B cell (primary cell): ENCODE results near the gene PC. TPM values are rescaled to one million over a fixed set of nuclear protein-coding genes. Genes with fewer than 3 reads are reported as not detected.

Experiments used
- ATAC-seq: fragments of 200-7000 bp; cut with Tn5 transposase; one replicate; pipeline ENCODE4 v1.10.0; 2021; ENCODE audit warnings: low read depth, mild to moderate bottlenecking, moderate number of reproducible peaks, moderate library complexity
- CTCF ChIA-PET: fragments of 350-600 bp; sonication (Branson Sonifier 250); formaldehyde crosslinking; loops from one replicate; lab custom pipeline; 2021; ENCODE audit warnings: antibody characterized with exemption, inconsistent platforms; lab: Charles Lee
- POLR2A ChIA-PET: fragments of 350-600 bp; sonication (Branson Sonifier 250); formaldehyde crosslinking; loops from one replicate; lab custom pipeline; 2021; ENCODE audit warnings: antibody characterized with exemption; lab: Charles Lee
- DNase-seq: peaks from one replicate; pipeline ENCODE4 v3.0.0; 2013
- H2AFZ ChIP-seq: 2 replicates; pipeline ENCODE4 v1.6.1; 2012; ENCODE audit warnings: mild to moderate bottlenecking, low read depth, low read length; ENCODE audit not compliant: insufficient read depth, poor library complexity, severe bottlenecking
- H3K27ac ChIP-seq, 2 donors: 1 replicate in 1 of 2; 2 replicates in 1 of 2; pipeline ENCODE4 v1.5.1; 2012 to 2013; ENCODE audit warnings: low read length in 2 of 2, mild to moderate bottlenecking in 2 of 2, moderate library complexity in 1 of 2
- H3K27me3 ChIP-seq, 4 experiments: fragments of 200-600 bp in 1 of 4; sonication (generic) in 1 of 4; replicated peaks in 1 of 4; 1 replicate in 2 of 4; 2 replicates in 2 of 4; pipeline versions ENCODE4 v1.6.1 to v1.7.0; 2013 to 2016; ENCODE audit warnings: low read length in 3 of 4, mild to moderate bottlenecking in 2 of 4, mixed read lengths in 1 of 4, moderate library complexity in 1 of 4; ENCODE audit not compliant: insufficient read depth in 4 of 4, control insufficient read depth in 3 of 4; ENCODE audit errors: control extremely low read depth in 1 of 4
- H3K36me3 ChIP-seq, 2 experiments: replicated peaks in 1 of 2; 1 replicate in 1 of 2; 2 replicates in 1 of 2; pipeline versions ENCODE4 v1.6.1 to v1.7.1; 2013; ENCODE audit warnings: low read length in 1 of 2; ENCODE audit not compliant: insufficient read depth in 2 of 2, control insufficient read depth in 1 of 2; ENCODE audit errors: control extremely low read depth in 1 of 2, extremely low read depth in 1 of 2
- H3K4me1 ChIP-seq, 2 donors: fragments of 200-600 bp in 1 of 2; sonication (generic) in 1 of 2; 1 replicate in 1 of 2; 2 replicates in 1 of 2; pipeline versions ENCODE4 v1.5.1 to v1.6.1; 2013 to 2017; ENCODE audit warnings: low read length in 2 of 2; ENCODE audit not compliant: control insufficient read depth in 2 of 2, insufficient read depth in 2 of 2
- H3K4me2 ChIP-seq: replicated peaks from 2 replicates; pipeline ENCODE3; 2012; ENCODE audit warnings: mild to moderate bottlenecking, low read depth, low read length; ENCODE audit not compliant: poor library complexity, severe bottlenecking
- H3K4me3 ChIP-seq, 5 experiments: fragments of 200-600 bp in 1 of 5; sonication (generic) in 1 of 5; 1 replicate in 3 of 5; 2 replicates in 2 of 5; pipeline versions ENCODE4 v1.5.1 to v1.7.0; 2011 to 2016; ENCODE audit warnings: low read length in 4 of 5, mild to moderate bottlenecking in 4 of 5, low read depth in 2 of 5, control low read depth in 1 of 5, moderate library complexity in 1 of 5; ENCODE audit not compliant: insufficient read depth in 1 of 5; ENCODE audit errors: control extremely low read depth in 1 of 5, extremely low read depth in 1 of 5
- H3K79me2 ChIP-seq: fragments of 200-600 bp; sonication (generic); one replicate; pipeline ENCODE4 v1.6.0; 2016; ENCODE audit warnings: low read length; ENCODE audit not compliant: control insufficient read depth, insufficient read depth
- H3K9ac ChIP-seq: fragments of 200-600 bp; sonication (generic); 2 replicates; pipeline ENCODE4 v1.6.1; 2017; ENCODE audit warnings: mild to moderate bottlenecking, low read length, moderate library complexity
- H3K9me3 ChIP-seq, 3 donors: one replicate each; pipeline versions ENCODE4 v1.6.1 to v1.7.1; 2013; ENCODE audit warnings: low read length in 2 of 3; ENCODE audit not compliant: control insufficient read depth in 2 of 3, insufficient read depth in 1 of 3; ENCODE audit errors: control extremely low read depth in 1 of 3
- H4K20me1 ChIP-seq: 2 replicates; pipeline ENCODE4 v1.6.0; 2012; ENCODE audit warnings: mild to moderate bottlenecking, low read length; ENCODE audit not compliant: insufficient read depth, control insufficient read depth, poor library complexity, severe bottlenecking
- H3K27ac Mint-ChIP-seq: one replicate; pipeline ENCODE4 v1.8.0; 2021; ENCODE audit warnings: mixed read lengths
- H3K27me3 Mint-ChIP-seq: one replicate; pipeline ENCODE4 v1.8.0; 2021; ENCODE audit warnings: mixed read lengths
- H3K4me1 Mint-ChIP-seq: one replicate; pipeline ENCODE4 v1.8.0; 2021; ENCODE audit warnings: mixed read lengths
- H3K4me3 Mint-ChIP-seq: one replicate; pipeline ENCODE4 v1.8.0; 2021; ENCODE audit warnings: mixed read lengths
- H3K9me3 Mint-ChIP-seq: one replicate; pipeline ENCODE4 v1.8.0; 2022; ENCODE audit warnings: mixed read lengths; ENCODE audit not compliant: insufficient read depth
- EZH2 ChIP-seq: IDR thresholded peaks from 2 replicates; pipeline ENCODE4 v1.6.1; 2012; ENCODE audit warnings: borderline replicate concordance, low read depth, mild to moderate bottlenecking, moderate library complexity, low read length; ENCODE audit not compliant: insufficient read depth, poor library complexity, severe bottlenecking
- WGBS: methylation state at CpG from one replicate; pipeline ENCODE4 v1.1.5; 2013; ENCODE audit warnings: missing lambda C conversion rate; ENCODE audit not compliant: insufficient coverage; 5-methylcytosine and 5-hydroxymethylcytosine counted together
- intact Hi-C: fragments of 100-400 bp; cut with micrococcal nuclease; formaldehyde crosslinking; loops from one replicate; pipeline ENCODE4 v1.10.0; 2022
- polyA plus RNA-seq: library from polyadenylated mRNA; depleted of rRNA; stranded (reverse); fragments of >200 nt; gene quantifications from 2 replicates; pipeline ENCODE4 v1.2.3, GENCODE V29; 2012
- total RNA-seq, 2 donors: library from RNA; stranded (reverse); fragments of 120-200 nt in 1 of 2; gene quantifications; 1 replicate in 1 of 2; 2 replicates in 1 of 2; pipeline versions ENCODE4 v1.2.3 to v1.2.4, GENCODE V29; 2013 to 2022
- TF ChIP-seq, protein P1 (sequence below): fragments of 200-600 bp; IDR thresholded peaks from one replicate; pipeline ENCODE4 v1.8.0; 2022; ENCODE audit warnings: antibody characterized with exemption, mild to moderate bottlenecking

The PC gene
- total and polyA plus RNA-seq, 2 donors (not counting 1 experiment from before 2014, with no cell fraction given), result 1.5 to 4.4 TPM

DNA sequence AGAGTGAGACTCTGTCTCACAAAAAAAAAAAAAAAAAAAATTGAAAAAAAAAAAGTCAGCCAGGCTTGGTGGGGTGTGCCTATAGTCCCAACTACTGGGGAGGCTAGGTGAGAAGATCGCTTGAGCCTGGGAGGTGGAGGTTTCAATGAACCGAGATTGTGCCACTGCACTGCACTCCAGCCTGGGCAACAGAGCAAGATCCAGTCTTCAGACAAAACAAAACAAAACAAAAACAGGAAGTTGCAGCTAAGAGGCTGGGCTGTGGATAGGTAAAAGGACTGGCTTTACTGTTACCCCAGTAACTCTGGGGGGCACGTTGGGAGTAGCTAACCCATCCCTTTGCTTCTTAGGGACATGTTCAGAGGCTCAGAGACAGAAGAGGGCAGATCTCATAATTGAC, 6.3 kb upstream of the PC start:
- no peaks in the 10 kb centered on the region for H3K9me3 Mint-ChIP-seq
- no peak overlapping the region for H2AFZ ChIP-seq
- ATAC-seq, result no peak
- peaks cover 11% of the 10 kb centered on the region for H3K27me3 Mint-ChIP-seq
- no peak overlapping the region for H3K27ac Mint-ChIP-seq
- no peak overlapping the region for H3K4me3 Mint-ChIP-seq
- WGBS, result 89% methylated on average over 3 of the region's 3 CpGs
- no peak overlapping the region for H3K27ac ChIP-seq
- TF ChIP-seq, protein P1, sequence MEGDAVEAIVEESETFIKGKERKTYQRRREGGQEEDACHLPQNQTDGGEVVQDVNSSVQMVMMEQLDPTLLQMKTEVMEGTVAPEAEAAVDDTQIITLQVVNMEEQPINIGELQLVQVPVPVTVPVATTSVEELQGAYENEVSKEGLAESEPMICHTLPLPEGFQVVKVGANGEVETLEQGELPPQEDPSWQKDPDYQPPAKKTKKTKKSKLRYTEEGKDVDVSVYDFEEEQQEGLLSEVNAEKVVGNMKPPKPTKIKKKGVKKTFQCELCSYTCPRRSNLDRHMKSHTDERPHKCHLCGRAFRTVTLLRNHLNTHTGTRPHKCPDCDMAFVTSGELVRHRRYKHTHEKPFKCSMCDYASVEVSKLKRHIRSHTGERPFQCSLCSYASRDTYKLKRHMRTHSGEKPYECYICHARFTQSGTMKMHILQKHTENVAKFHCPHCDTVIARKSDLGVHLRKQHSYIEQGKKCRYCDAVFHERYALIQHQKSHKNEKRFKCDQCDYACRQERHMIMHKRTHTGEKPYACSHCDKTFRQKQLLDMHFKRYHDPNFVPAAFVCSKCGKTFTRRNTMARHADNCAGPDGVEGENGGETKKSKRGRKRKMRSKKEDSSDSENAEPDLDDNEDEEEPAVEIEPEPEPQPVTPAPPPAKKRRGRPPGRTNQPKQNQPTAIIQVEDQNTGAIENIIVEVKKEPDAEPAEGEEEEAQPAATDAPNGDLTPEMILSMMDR, result no peak
- no peak for TF ChIP-seq EZH2
- H3K9ac ChIP-seq, result no peak overlapping the region
- DNase-seq, result no peak
- no peaks in the 10 kb centered on the region for H3K36me3 ChIP-seq
- CTCF ChIA-PET, result no interaction called here
- no peak overlapping the region for H3K4me3 ChIP-seq
- no peaks in the 10 kb centered on the region for H3K79me2 ChIP-seq
- intact Hi-C loops, result no loop called here
- no peaks in the 10 kb centered on the region for H4K20me1 ChIP-seq
- no peak overlapping the region for H3K4me2 ChIP-seq
- H3K4me1 Mint-ChIP-seq, result no peaks in the 10 kb centered on the region
- peaks cover 0 to 3% (median under 1%) of the 10 kb centered on the region in 4 experiments for H3K27me3 ChIP-seq
- H3K4me1 ChIP-seq, result peaks cover 0 to under 1% of the 10 kb centered on the region in 2 donors
- peaks cover 0 to 4% (median 0%) of the 10 kb centered on the region in 3 donors for H3K9me3 ChIP-seq
- POLR2A ChIA-PET, result no interaction called here

DNA sequence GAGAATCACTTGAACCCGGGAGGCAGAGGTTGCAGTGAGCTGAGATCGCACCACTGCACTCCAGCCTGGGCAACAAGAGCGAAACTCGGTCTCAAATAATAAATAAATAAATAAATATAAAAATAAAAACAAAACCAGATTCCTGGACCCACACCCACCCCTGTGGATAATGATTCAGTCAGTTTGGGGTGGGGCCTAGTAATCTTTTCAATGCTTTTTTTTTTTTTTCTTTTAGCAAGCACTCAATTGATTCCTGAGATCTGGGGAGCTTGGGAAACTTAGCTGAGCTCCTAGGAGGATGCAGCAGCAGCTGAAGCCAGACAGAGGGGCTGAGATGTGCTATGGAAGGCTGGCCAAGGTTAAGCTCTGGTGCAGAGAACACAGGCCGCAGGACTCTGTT, 4.6 kb upstream of the PC start:
- intact Hi-C loops, result no loop called here
- H3K36me3 ChIP-seq, result no peaks in the 10 kb centered on the region
- no peaks in the 10 kb centered on the region for H3K79me2 ChIP-seq
- TF ChIP-seq EZH2, result no peak
- TF ChIP-seq, protein P1, result no peak
- peaks cover 9 to 11% of the 10 kb centered on the region in 2 donors for H3K4me1 ChIP-seq
- H3K27me3 ChIP-seq, result peaks cover 0 to 4% (median 1%) of the 10 kb centered on the region in 4 experiments
- DNase-seq (no peak), ATAC-seq (no peak)
- no peak overlapping the region for H2AFZ ChIP-seq
- no peaks in the 10 kb centered on the region for H4K20me1 ChIP-seq
- H3K9ac ChIP-seq, result no peak overlapping the region
- H3K4me1 Mint-ChIP-seq, result peaks cover 11% of the 10 kb centered on the region
- no peak overlapping the region for H3K4me2 ChIP-seq
- H3K4me3 ChIP-seq, result no peak overlapping the region
- ChIA-PET CTCF (interaction anchor here (0.7 kb wide), 1 partner anchor 67 kb away, joined by 3 read pairs; no protein-coding TSS in a partner anchor), POLR2A (interaction anchor here (0.7 kb wide), 1 partner anchor 1496 kb away, joined by 3 read pairs; no protein-coding TSS in a partner anchor)
- no peak overlapping the region for H3K4me3 Mint-ChIP-seq
- no CpG with 5 or more reads among the region's 5 CpGs for WGBS
- H3K9me3 Mint-ChIP-seq, result no peaks in the 10 kb centered on the region
- no peak overlapping the region for H3K27ac Mint-ChIP-seq
- peaks cover 11% of the 10 kb centered on the region for H3K27me3 Mint-ChIP-seq
- H3K27ac ChIP-seq, result no peak overlapping the region
- H3K9me3 ChIP-seq, result peaks cover 0 to 9% (median 0%) of the 10 kb centered on the region in 3 donors
